Activated naive CD8-positive, alpha-beta T cell treated with anti-CD3 and anti-CD28 coated beads, Interleukin-2, amount 10 ng/mL, durations not matched to agents 7 days and 5 days (primary cell): ENCODE data around the gene FKBP9. TPM values are rescaled to one million over a fixed set of nuclear protein-coding genes. Genes with fewer than 3 reads are reported as not detected.
"Not testable (repeated sequence)": the region's sequence is repeated elsewhere in the genome, so short reads cannot be mapped to it uniquely, and the experiment has no call there.

Experiments
- ATAC-seq: fragments of 150-1000 bp; cut with Tn5 transposase; one replicate; pipeline ENCODE4 v1.10.0; 2021; ENCODE audit warnings: low read depth, moderate library complexity
- POLR2A ChIA-PET: fragments of 350-600 bp; sonication (Branson Sonifier 250); formaldehyde crosslinking; loops from one replicate; lab custom pipeline; 2021; ENCODE audit warnings: antibody characterized with exemption; lab: Charles Lee
- DNase-seq: peaks from one replicate; pipeline ENCODE4 v3.0.0; 2021
- H3K27ac Mint-ChIP-seq: one replicate; pipeline ENCODE4 v1.8.0; 2022; ENCODE audit warnings: mild to moderate bottlenecking, mixed read lengths
- H3K27me3 Mint-ChIP-seq: one replicate; pipeline ENCODE4 v1.8.0; 2022; ENCODE audit warnings: mild to moderate bottlenecking, moderate library complexity, mixed read lengths
- H3K36me3 Mint-ChIP-seq: one replicate; pipeline ENCODE4 v1.8.0; 2021; ENCODE audit warnings: mild to moderate bottlenecking, mixed read lengths
- H3K4me1 Mint-ChIP-seq: one replicate; pipeline ENCODE4 v1.8.0; 2021; ENCODE audit warnings: mixed read lengths
- H3K4me3 Mint-ChIP-seq: one replicate; pipeline ENCODE4 v1.8.0; 2022; ENCODE audit warnings: mild to moderate bottlenecking, moderate library complexity, mixed read lengths
- H3K9me3 Mint-ChIP-seq: one replicate; pipeline ENCODE4 v1.8.0; 2021; ENCODE audit warnings: mixed read lengths
- total RNA-seq, 2 experiments: library from RNA; stranded (reverse); gene quantifications; one replicate each; pipeline ENCODE4 v1.2.3, GENCODE V29; 2021

The FKBP9 gene
- total RNA-seq, 2 experiments from 2014 or later = 0.37 to 0.83 TPM

GRCh38 chr7:33004104-33004616 lies 46.9 kb downstream of the FKBP9 start:
- H3K4me3 Mint-ChIP-seq = not testable (repeated sequence)

GRCh38 chr7:33005193-33005592 lies 48.0 kb downstream of the FKBP9 start:
- H3K4me3 Mint-ChIP-seq, POLR2A ChIA-PET, H3K4me1 Mint-ChIP-seq, DNase-seq, H3K36me3 Mint-ChIP-seq, H3K9me3 Mint-ChIP-seq, H3K27ac Mint-ChIP-seq, H3K27me3 Mint-ChIP-seq, ATAC-seq: not testable (repeated sequence)

More at GRCh38 chr7:33004104-33004616, 46.9 kb downstream of the FKBP9 start:
- H3K4me1 Mint-ChIP-seq, H3K9me3 Mint-ChIP-seq, H3K27ac Mint-ChIP-seq, H3K36me3 Mint-ChIP-seq, DNase-seq, ATAC-seq, H3K27me3 Mint-ChIP-seq, POLR2A ChIA-PET: not testable (repeated sequence)

GRCh38 chr7:33005690-33006089 lies 48.5 kb downstream of the FKBP9 start:
- ATAC-seq, H3K4me3 Mint-ChIP-seq, DNase-seq, H3K9me3 Mint-ChIP-seq, H3K27ac Mint-ChIP-seq, H3K4me1 Mint-ChIP-seq, H3K27me3 Mint-ChIP-seq, POLR2A ChIA-PET, H3K36me3 Mint-ChIP-seq: not testable (repeated sequence)

- Mint-ChIP-seq H3K27ac (no peak overlapping the region), H3K4me3 (no peak overlapping the region), H3K27me3 (no peaks in the 10 kb centered on the region), H3K4me1 (peaks cover 2% of the 10 kb centered on the region), H3K36me3 (peaks cover 35% of the 10 kb centered on the region), H3K9me3 (no peaks in the 10 kb centered on the region)
- POLR2A ChIA-PET = no interaction called here
- no peak for ATAC-seq
- no peak for DNase-seq
These were observed 52.5 kb downstream of the FKBP9 start for GRCh38 chr7:33009734-33010133.

GRCh38 chr7:33012364-33012763 lies 55.1 kb downstream of the FKBP9 start:
- Mint-ChIP-seq H3K27me3 (no peaks in the 10 kb centered on the region), H3K27ac (no peak overlapping the region), H3K36me3 (peaks cover 43% of the 10 kb centered on the region), H3K9me3 (no peaks in the 10 kb centered on the region), H3K4me3 (no peak overlapping the region), H3K4me1 (peaks cover 2% of the 10 kb centered on the region)
- ATAC-seq (no peak), DNase-seq (no peak)
- POLR2A ChIA-PET = no interaction called here

- DNase-seq (no peak), ATAC-seq (no peak)
- POLR2A ChIA-PET = no interaction called here
- H3K9me3 Mint-ChIP-seq = no peaks in the 10 kb centered on the region
- H3K36me3 Mint-ChIP-seq = peaks cover 18% of the 10 kb centered on the region
- H3K4me3 Mint-ChIP-seq = no peak overlapping the region
- no peaks in the 10 kb centered on the region for H3K27me3 Mint-ChIP-seq
- no peak overlapping the region for H3K27ac Mint-ChIP-seq
- peaks cover 4% of the 10 kb centered on the region for H3K4me1 Mint-ChIP-seq
These were observed 67.0 kb downstream of the FKBP9 start for GRCh38 chr7:33024189-33024757.

GRCh38 chr7:33035776-33036175 lies 78.5 kb downstream of the FKBP9 start:
- POLR2A ChIA-PET = no interaction called here
- DNase-seq (no peak), ATAC-seq (no peak)
- Mint-ChIP-seq H3K36me3 (peaks cover 14% of the 10 kb centered on the region), H3K9me3 (no peaks in the 10 kb centered on the region), H3K27me3 (no peaks in the 10 kb centered on the region), H3K4me3 (no peak overlapping the region), H3K27ac (no peak overlapping the region), H3K4me1 (peaks cover 16% of the 10 kb centered on the region)

- no peaks in the 10 kb centered on the region for H3K9me3 Mint-ChIP-seq
- DNase-seq = no peak
- no peaks in the 10 kb centered on the region for H3K27me3 Mint-ChIP-seq
- H3K36me3 Mint-ChIP-seq = peaks cover 10% of the 10 kb centered on the region
- no peak for ATAC-seq
- peaks cover 23% of the 10 kb centered on the region for H3K4me1 Mint-ChIP-seq
- H3K27ac Mint-ChIP-seq = peak overlapping the region; percentile 85
- POLR2A ChIA-PET = interaction anchor here (0.6 to 3.2 kb wide), 5 partner anchors 16 to 244 kb away, joined by 5 to 27 read pairs (median 16); partner anchors contain the start of genes KBTBD2 and NT5C3A
- peak overlapping the region; percentile 86 for H3K4me3 Mint-ChIP-seq
These were observed 81.4 kb downstream of the FKBP9 start for GRCh38 chr7:33038639-33039038.

- POLR2A ChIA-PET = interaction anchor here (0.6 to 3.2 kb wide), 8 partner anchors 13 to 245 kb away, joined by 3 to 27 read pairs (median 8); partner anchors contain the start of genes KBTBD2 and NT5C3A
- Mint-ChIP-seq H3K4me3 (peak overlapping the region; percentile 86), H3K4me1 (peaks cover 28% of the 10 kb centered on the region), H3K27me3 (no peaks in the 10 kb centered on the region), H3K36me3 (peaks cover 9% of the 10 kb centered on the region), H3K9me3 (no peaks in the 10 kb centered on the region), H3K27ac (peak overlapping the region; percentile 85)
- ATAC-seq (no peak), DNase-seq (no peak)
These were observed 82.1 kb downstream of the FKBP9 start for GRCh38 chr7:33039257-33039902.

- no peak for ATAC-seq
- peak overlapping the region; percentile 85 for H3K27ac Mint-ChIP-seq
- H3K4me1 Mint-ChIP-seq = peaks cover 28% of the 10 kb centered on the region
- no peak for DNase-seq
- POLR2A ChIA-PET = interaction anchor here (0.6 to 3.2 kb wide), 7 partner anchors 12 to 149 kb away, joined by 3 to 27 read pairs (median 10); partner anchors contain the start of genes KBTBD2 and NT5C3A
- peak overlapping the region; percentile 86 for H3K4me3 Mint-ChIP-seq
- H3K36me3 Mint-ChIP-seq = peaks cover 6% of the 10 kb centered on the region
- H3K27me3 Mint-ChIP-seq = no peaks in the 10 kb centered on the region
- H3K9me3 Mint-ChIP-seq = no peaks in the 10 kb centered on the region
These were observed 82.7 kb downstream of the FKBP9 start for GRCh38 chr7:33039903-33040292.

GRCh38 chr7:33040803-33041516 lies 83.7 kb downstream of the FKBP9 start:
- peaks cover 6% of the 10 kb centered on the region for H3K36me3 Mint-ChIP-seq
- H3K27me3 Mint-ChIP-seq = no peaks in the 10 kb centered on the region
- ATAC-seq (peak; percentile 99), DNase-seq (no peak)
- POLR2A ChIA-PET = interaction anchor here (0.8 to 3.2 kb wide), 9 partner anchors 8 to 150 kb away, joined by 3 to 27 read pairs (median 5); partner anchors contain the start of genes KBTBD2, NT5C3A and RP9
- peak overlapping the region; percentile 87 for H3K4me3 Mint-ChIP-seq
- no peaks in the 10 kb centered on the region for H3K9me3 Mint-ChIP-seq
- H3K4me1 Mint-ChIP-seq = peaks cover 28% of the 10 kb centered on the region
- H3K27ac Mint-ChIP-seq = peak overlapping the region; percentile 72

GRCh38 chr7:33041631-33042428 lies 84.6 kb downstream of the FKBP9 start:
- no peaks in the 10 kb centered on the region for H3K27me3 Mint-ChIP-seq
- no peaks in the 10 kb centered on the region for H3K9me3 Mint-ChIP-seq
- H3K36me3 Mint-ChIP-seq = peaks cover 3% of the 10 kb centered on the region
- DNase-seq (no peak), ATAC-seq (no peak)
- H3K27ac Mint-ChIP-seq = no peak overlapping the region
- H3K4me3 Mint-ChIP-seq = no peak overlapping the region
- POLR2A ChIA-PET = interaction anchor here (3.2 kb wide), 1 partner anchor 20 kb away, joined by 16 read pairs; the partner anchor contains the start of gene NT5C3A
- peaks cover 28% of the 10 kb centered on the region for H3K4me1 Mint-ChIP-seq
